AG09319 (cell line): Measurements from ENCODE around the gene IRS2.
A peak's percentile ranks its signal among the peaks of the same experiment; 100 is the strongest.

Experiments used
- DNase-seq: peaks from one replicate; pipeline ENCODE4 v3.0.0-alpha.2; 2010; ENCODE audit warnings: low read depth; ENCODE audit errors: extremely low read depth
- TF ChIP-seq, protein P1 (sequence below): IDR thresholded peaks from 2 replicates; pipeline ENCODE4 v1.5.1; 2011; ENCODE audit warnings: low read depth, mild to moderate bottlenecking, inconsistent platforms, low read length, moderate library complexity

The IRS2 gene

DNA sequence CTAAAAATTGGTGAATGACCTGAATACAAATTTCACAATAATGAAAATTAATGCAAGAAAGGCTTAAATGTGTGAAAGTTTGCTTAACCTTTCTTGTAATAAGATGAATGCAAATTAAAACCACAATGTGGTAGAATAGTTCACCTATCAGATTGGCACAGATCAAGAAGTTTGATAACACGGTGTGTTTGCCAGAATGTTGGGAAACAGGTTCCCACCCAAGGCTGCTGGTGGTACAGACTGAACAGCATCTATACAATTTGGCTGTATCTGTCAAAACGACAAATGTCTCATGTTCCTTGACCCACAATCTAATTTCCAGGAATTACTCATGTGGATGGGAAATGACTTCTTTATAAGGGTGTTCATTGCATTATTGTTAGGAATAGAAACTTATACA is 8.6 kb upstream of the IRS2 start:
- no peak for DNase-seq
- TF ChIP-seq, protein P1, sequence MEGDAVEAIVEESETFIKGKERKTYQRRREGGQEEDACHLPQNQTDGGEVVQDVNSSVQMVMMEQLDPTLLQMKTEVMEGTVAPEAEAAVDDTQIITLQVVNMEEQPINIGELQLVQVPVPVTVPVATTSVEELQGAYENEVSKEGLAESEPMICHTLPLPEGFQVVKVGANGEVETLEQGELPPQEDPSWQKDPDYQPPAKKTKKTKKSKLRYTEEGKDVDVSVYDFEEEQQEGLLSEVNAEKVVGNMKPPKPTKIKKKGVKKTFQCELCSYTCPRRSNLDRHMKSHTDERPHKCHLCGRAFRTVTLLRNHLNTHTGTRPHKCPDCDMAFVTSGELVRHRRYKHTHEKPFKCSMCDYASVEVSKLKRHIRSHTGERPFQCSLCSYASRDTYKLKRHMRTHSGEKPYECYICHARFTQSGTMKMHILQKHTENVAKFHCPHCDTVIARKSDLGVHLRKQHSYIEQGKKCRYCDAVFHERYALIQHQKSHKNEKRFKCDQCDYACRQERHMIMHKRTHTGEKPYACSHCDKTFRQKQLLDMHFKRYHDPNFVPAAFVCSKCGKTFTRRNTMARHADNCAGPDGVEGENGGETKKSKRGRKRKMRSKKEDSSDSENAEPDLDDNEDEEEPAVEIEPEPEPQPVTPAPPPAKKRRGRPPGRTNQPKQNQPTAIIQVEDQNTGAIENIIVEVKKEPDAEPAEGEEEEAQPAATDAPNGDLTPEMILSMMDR, result no peak

DNA sequence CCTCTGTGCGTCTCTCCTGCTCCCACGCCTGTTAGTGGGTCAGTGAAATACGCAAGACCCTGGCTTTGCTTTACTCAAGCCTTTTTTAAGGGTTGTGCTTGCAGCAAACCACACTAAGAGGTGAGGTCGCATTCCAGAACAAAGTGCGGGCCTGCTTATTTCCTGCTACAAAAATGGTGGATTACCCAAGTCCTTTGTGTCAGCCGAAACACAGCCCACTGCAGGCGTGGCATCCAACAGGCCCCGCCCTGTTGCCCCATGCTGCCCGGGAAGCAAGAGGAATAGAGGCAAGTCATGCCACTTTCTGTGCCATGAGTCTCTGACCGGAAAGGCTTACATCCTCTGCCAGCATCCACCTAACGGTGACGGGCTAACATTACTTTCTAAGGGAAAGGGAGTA is 7.7 kb upstream of the IRS2 start:
- TF ChIP-seq, protein P1, result no peak
- no peak for DNase-seq

DNA sequence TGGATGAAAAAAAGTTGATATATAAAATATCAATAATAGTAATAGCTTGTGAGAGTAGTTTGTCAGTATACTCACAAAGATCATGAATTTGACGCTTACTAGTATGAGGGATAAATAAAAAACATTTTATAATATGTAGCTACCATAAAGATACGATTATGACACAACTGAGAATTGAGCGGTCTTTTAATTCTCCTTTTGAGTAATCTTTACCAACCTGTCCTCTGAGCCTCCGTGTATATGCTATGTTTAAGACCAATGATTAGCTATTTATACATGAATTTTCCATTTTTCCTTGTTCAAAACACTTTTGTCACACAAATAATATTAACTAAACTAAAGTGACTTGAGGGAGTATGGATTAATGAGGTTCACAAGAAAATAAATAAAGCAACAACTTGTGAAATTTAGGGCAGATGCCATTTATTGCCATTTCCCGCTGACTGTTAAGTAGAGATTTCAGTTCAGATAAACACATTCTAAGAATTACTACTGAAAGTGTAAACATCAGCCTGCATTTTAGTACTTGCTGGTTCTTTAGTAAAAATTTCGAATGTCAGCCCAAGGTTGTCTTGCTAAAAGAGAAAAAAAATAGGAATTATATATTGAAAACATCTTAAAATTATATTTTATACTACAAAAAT is 6.2 kb upstream of the IRS2 start:
- no peak for DNase-seq
- TF ChIP-seq, protein P1, result no peak

DNA sequence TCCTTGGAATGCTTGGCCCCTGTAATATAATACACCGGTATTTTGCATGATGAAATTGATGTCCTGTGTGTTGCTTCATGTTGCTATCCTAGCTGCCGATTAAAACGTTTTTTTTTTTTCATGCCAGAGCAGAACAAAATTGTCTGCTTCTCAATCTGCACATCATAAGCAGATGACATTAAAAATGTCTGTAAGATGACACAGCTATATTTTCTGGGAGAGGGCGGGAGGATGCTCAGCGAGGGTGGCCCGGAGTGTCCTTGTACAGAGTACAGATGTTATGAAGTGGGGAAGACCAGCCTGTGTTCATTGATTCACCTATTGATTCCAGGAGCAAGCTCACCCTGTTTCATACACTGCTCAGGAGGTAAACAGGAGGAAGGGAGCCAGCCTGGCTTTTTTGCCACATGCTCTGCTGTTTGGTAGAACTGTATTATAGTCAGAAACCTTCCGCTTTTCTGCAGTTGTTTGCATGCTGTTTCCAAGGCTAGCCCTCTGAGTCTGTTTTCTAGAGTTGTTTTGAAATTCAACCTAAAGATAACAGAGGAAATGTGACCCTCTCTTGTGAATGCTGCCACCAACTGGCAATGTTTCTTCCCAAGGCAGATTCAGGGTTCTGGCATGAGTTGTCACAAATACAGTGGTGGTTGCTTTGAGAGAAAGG is 4.7 kb upstream of the IRS2 start:
- DNase-seq, result no peak
- TF ChIP-seq, protein P1, result peak; percentile 52

DNA sequence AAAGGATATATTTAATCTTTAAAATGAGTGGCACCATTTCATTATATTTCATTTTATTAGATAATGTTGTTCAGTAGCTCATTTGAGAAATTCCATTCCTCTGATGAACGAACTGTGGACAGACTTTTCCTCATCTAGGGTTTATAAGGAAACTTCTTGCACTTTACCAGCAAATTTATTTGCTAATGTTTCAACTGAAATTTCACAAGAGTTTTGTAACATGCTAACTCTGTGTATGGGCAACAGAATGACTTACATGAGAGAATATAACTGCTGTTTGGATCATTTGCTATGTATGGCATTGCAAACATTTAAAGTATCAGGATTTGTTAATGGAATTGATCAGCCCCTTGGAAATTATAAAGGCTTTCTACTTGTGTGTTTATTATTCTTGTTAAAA is 3.7 kb upstream of the IRS2 start:
- no peak for DNase-seq
- TF ChIP-seq, protein P1, result no peak

DNA sequence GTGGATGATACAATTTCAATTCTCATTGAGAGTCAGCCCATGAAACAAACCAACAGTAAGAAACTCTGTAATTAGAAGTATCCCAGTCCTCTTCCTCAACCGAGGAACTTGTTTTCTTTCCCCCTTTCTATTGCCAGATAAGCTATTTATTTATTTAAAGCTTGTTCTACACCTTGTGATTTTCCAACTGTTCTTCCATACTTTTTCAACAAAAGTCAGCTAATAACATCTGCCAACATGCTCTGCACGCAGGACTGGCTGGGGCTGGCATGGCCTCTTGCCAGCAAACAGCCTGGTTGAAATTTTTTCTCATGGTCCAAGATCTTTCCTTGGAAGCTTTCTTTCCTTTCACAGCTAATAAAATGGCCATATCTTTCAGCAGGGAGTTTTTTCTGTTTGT is 2.9 kb upstream of the IRS2 start:
- TF ChIP-seq, protein P1, result no peak
- no peak for DNase-seq

DNA sequence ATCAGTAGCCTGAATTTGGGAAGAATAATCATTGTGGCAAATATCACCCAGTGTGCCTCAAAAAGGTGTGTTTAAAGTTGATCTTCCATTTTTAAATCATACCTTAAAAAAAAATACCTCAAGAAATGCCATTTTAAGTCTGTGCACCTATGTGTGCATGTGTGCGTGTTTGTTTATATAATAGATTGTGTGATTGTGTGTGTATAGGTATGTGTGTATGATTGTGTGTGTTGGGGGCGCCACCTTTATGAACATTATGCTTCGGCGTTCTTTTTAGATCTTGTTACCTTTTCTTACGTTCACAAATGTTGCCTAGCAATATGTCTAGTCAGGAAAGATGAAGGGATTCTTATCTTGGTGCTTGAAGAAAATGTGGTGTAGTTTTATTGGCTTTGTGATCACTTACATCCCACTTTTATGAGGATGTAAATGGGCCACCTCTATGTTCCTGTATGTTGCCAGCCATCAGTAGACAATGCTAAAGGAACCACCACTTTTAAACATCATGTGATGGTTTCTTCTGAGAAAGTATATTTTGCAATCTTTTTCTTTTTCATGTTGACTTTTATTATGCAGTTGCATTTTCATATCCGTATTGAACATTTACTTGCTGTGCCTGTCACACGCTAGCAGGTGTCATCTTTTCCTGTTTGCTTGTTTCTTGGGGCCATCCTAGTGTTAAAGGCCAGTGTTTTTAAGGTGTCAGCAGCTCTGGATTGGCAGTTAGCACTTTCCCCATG is 2.2 kb upstream of the IRS2 start:
- TF ChIP-seq, protein P1, result no peak
- no peak for DNase-seq
